ENCODE data around the gene ORAI1.
A peak's percentile ranks its signal among the peaks of the same experiment; 100 is the strongest.
"Not testable (repeated sequence)": the region's sequence is repeated elsewhere in the genome, so short reads cannot be mapped to it uniquely, and the experiment has no call there.

ORAI1 gene

DNA sequence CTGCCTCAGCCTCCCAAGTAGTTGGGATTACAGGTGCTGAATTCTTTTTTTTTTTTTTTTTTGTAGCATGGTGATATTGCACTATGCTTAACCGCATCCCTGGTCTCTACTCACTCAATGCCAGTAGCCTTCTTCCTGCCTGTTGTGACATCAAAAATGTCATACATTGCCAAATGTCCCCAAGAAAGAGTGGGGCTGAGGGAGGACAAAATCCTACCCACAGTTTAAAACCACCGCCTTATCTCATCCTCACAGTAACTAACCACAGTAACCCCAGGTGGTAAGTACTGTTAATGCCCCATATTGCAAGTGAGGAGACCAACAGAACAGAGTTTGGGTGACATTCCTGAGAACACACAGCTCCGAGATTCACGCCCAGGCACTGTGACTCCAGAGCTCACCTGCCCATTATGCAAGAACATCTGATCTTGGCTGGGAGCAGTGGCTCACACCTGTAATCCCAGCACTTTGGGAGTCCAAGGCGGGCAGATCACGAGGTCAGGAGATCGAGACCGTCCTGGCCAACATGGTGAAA, 23.6 kb downstream of the ORAI1 start:
- DNase-seq: no peak

DNA sequence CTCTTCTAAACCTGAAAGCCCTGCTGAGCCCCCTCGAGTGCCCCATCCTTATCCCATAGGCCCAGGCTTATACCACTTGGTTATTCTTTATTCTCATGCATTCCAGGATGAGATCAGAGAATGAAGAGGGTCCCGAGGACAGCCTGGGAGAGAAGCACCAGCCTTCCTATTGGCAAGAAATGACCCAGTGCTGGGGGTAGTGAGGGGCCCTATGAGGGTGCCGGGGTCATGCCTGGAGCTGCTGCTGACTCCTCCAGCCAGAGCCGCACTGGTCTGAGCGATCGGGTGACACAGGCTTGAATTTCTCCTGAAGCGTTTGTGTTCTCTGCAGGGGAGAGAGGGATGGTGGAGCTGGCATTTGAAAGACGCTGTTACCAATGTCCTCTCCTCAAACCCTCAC, 25.0 kb downstream of the ORAI1 start:
- DNase-seq: no peak

DNA sequence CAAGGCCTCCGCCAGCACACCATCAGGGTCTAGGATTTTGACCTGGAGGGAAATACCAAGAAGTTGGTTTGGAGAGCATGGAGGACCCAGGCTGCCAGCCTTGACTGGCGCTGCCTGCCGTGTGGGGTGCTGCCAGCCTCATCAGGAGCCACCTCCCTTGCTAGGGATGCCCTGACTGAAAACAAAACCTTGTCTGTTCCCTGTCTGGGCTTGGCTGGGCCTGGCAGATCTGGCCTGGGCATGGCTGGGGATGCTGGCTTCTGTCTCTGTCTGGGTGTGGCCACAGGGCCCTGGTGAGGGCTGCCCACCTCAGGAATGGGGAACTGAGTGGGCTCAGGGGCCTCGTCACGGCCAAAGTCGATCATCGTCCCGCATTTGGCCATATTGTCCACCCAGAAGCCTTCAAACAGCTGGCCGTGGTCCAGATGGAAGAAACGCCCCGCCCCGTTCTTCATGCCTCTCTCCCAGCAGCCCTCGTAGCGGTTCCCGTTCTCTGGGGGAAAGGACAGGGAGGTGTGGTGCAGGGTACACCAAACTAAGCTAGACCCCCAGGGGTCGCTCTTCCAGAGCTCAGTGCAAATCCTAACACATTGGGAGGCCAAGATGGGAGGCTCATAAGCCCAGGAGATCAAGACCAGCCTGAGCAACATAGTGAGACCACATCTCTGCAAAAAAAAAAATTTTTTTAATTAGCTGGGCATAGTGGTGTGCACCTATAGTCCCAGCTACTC, 26.6 kb downstream of the ORAI1 start:
- no peak for DNase-seq

DNA sequence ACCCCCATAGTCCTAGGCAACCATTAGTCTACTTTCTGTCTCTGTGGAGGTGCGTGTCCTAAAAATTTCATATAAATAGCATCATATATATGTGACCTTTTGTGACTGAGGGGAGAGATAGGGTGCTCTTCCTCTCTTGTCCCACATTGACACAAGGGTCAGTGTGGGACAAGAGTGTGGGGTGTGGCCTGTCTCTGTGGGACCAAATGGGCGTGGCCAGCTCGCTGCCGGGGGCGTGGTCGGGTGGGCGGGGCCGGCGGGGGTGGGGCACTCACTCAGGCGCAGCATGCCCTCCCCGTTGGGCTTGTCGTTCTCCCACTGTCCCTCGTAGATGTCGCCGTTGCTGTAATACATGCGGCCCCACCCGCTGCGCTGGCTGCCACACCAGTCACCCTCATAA, 27.7 kb downstream of the ORAI1 start:
- no peak for DNase-seq

DNA sequence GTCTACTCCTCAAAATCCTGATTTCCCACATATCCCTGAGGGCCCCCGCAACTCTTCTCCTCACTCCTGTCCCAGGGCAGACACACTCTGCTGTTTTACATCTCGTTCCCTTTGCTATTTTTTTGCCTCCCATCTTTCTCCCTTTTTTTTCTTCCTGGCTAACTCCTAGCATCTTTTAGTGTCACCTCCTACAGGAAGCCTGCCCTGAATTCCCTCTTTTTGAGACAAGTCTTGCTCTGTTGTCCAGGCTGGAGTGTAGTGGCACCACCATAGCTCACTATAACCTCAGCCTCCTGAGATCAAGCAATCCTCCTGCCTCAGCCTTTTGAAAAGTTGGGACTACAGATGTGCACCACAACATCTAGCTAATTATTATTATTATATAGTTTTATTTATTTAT, 29.8 kb downstream of the ORAI1 start:
- no peak for DNase-seq

DNA sequence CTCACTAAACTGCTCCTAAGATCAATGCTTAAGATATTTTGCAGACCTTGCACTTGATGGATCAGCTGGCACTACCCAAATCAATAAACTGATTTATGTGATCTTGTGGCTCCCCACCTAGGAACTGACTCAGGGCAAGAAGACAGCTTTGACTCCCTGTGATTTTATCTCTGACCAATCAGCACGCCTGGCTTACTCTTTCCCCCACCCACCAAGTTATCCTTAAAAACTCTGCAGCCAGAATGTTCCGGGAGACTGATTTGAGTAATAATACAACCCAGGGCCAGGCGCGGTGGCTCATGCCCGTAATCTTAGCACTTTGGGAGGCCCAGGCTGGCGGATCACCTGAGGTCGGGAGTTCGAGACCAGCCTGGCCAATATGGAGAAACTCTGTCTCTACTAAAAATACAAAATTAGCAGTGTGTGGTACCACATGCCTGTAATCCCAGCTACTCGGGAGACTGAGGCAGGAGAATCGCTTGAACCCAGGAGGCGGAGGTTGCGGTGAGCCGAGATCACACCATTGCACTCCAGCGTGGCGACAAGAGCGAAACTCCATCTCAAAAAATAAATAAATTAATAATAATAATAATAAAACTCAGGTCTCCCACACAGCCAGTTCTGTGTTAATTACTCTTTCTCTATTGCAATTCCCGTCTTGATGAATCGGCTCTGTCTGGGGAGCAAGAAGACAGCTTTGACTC, 31.1 kb downstream of the ORAI1 start:
- DNase-seq: no peak

DNA sequence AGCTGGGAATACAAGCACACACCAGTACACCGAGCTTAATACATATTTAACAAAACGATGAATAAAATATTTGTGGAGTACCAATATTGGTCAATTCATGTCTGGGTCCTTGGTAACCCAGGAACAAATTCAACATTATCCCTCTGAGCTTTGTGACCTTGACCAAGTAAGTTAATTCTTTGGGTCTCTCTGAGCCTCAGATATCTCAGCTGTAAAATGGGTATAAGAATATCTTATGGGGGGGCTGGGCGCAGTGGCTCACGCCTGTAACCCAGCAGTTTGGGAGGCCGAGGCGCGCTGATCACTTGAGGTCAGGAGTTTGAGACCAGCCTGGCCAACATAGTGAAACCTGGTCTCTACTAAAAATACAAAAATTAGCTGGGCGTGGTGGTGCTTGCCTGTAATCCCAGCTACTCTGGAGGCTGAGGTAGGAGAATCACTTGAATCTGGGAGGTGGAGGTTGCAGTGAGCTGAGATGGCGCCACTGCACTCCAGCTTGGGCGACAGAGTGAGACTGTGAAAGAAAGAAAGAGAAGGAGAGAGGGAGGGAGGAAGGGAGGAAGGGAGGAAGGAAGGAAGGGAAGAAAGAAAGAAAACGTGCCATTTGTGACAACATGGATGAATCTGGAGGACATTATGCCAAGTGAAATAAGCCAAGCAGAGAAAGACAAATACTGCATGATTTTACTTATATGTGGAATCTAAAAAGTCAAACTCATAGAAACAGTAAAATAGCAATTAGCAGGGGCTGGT, 35.2 kb downstream of the ORAI1 start:
- DNase-seq: not testable (repeated sequence)

DNA sequence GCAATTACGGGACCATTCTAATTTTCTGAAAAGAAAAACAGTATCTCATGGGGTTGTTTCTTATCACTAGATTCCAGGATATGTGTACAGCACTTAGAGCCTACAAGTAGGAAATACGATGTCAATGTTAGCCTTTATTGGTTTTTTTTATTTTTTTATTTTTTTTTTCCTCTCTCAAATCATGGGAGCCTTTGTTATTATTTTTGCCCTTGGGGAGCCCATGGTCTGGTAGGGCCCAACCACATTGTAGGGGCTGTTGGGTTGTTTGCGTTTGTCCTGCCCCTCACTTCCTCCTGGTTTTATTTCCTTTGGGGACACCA, 37.2 kb downstream of the ORAI1 start:
- DNase-seq: no peak

DNA sequence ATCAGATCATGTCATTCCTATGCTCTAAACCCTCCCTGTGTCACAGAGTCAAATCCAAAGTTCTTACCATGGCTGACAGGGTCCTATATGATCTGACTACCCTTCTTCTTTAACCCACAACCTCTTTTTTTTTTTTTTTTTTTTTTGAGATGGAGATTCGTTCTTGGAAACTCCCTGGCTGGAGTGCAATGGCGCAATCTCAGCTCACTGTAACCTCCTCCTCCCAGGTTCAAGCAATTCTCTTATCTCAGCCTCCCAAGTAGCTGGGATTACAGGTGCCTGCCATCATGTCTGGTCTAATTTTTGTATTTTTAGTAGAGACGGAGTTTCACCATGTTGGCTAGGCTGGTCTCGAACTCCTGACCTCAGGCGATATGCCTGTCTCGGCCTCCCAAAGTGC, 40.5 kb downstream of the ORAI1 start:
- DNase-seq: not testable (repeated sequence)

DNA sequence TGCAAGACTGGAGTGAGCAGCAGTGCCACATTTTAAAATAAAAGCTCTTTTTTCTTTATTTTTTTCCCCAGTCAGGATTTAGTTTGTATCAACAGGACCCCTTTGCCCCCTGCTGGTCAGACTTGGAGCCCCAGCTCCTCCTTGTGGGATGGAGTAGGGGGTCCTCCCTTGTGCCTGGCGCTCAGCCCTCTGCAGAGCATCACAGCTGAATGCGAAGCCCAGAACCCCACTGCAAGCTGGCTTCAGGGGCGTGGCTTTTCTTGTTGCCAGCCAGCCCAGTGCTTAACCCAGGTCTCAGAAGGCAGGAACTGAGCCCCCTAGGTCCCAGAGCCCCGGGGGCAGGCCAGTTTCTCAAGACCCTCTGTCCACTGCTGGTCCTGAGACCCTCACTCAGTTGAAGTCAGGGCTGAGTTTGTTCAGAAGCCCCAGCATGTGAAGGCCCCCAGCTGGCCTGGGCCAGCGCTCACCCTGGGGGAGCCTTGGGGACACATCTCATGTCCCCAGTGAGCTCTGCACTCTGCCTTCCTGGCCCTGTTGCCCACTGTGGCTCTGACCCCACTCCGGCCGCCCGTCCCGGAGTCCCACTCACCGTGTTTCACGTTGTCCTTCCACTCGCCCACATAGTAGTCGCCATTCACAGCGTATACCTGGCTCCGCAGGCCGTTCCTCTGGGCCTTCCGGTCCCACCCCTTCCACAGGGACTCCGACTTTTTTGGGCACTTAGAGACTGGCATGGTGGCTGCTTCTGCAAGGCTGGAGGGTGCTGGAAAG, 42.6 kb downstream of the ORAI1 start:
- no peak for DNase-seq

DNA sequence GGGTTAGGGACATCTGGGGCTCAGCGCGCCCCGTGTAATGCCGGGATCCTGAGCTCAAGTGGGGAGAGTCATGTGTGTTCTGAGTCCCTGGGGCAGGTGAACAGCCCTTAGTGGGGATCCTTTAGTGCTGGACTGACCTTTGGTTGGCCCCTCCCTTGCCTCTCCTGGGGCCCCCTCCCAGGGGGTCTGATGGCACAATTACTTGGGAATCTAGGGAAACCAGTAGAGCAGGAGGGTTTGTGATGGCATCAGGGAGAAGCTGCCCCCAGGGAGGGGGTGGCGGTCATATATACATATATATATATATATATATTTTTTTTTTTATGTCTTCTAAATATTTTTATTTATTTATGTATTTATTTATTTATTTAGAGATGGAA, 43.2 kb downstream of the ORAI1 start, which contains the start of gene MORN3:
Gene MORN3, minus strand, starts transcription at position 134 of the 380 bp plus-strand sequence. CDS start 171 bp downstream, outside the sequence.
- no peak for DNase-seq

DNA sequence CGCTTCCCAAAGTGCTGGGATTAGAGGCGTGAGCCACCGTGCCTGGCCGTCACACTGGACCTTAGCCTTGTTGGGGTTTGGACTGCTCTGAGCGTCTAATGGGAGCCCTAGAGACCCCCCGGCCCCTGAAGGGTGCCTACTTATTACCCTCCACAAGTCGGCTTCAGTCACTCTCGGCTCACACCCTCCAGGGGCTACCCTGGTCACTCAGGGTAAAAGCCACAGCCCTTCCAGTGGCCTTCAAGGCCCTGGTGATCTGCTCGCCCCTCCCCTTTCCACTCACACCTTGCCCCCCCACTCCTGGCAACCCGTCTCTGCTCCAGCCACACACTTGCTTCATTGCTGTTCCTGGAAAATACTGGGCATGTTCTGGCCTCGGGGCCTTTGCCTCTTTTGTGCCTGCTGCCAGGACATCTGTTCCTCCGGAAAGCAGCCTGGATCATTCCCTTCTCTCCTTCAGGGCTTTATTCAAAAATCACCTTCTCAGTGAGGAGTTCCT, 46.7 kb downstream of the ORAI1 start:
- DNase-seq: peak; percentile 41

DNA sequence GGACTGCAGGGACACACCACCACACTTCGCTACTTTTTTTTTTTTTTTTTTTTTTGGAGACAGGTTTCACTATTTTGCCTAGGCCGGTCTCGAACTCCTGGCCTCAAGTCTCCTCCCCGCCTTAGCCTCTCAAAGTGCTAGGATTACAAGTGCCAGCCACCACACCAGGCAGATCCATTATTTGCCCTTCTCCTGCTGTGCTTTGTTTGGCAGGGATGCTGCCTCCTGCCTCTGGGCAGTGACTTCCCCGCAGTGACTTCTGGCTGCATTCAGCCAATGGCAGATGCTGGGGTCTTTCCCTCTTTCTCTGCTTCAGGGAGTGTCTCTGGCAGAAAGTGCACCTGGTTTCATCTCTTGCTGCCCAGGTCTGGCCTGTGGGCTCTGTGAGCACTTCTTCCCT, 49.9 kb downstream of the ORAI1 start:
- peak; percentile 38 for DNase-seq

DNA sequence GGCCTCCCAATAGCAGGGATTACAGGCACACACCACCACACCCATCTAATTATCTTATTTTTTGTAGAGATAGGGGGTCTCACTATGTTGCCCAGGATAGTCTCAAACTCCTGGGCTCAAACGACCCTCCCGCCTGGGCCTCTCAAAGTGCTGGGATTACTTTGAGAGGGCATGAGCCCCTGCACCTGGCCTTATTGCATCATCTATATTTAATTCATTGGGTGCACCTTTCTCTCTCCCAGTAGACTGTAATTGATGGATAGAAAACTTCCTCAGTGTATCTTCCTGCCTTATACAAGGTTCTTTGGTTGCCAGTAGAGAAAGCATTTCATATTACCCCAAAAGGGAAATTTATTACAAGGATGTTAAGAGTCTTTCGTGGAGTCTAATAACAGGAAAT, 52.0 kb downstream of the ORAI1 start:
- no peak for DNase-seq

DNA sequence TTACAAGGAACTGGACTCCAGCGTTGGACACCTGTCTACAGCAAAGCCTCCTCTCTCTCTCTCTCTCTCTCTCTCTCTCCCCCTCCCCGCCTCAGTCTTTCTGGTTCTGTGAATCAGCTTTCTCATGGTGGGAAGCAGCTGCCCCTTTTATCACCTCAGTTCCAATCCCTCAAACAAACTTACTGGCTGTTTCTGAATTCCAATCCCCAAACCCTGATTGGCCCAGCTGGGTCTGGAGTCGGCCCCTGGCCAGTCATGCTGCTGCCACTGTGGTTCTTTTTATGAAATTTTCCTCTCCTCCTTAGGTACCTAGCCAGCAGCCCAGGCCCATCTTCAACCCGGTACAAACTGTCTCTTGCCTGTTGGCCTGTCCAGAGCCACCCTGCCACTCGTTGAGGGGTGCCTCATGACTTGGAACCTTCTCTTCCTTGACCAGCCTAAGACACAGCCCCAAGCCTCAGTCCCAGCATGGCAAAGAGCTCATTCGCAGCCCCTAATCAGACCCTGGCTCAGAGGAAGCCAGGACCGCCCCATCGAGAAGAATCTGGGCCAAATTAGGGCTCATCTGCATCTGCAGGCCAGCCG, 52.5 kb downstream of the ORAI1 start:
- no peak for DNase-seq

DNA sequence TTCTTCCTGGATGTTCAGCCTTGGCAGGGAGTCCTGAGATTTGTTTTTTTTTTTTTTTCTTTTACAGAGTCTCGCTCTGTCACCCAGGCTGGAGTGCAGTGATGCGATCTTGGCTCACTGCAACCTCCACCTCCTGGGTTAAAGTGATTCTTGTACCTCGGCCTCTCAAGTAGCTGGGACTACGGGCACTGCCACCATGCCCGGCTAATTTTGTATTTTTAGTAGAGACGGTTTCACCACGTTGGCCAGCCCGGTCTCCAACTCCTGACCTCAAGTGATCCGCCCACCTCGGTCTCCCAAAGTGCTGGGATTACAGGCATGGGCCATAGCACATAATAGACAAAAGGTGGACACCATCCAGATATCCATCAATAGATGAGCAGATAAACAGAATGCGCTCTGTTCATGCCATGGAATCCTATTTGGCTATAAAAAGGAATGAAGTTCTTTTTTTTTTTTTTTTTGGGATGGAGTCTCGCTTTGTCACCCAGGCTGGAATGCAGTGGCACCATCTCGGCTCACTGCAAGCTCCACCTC, 53.4 kb downstream of the ORAI1 start:
- DNase-seq: not testable (repeated sequence)

DNA sequence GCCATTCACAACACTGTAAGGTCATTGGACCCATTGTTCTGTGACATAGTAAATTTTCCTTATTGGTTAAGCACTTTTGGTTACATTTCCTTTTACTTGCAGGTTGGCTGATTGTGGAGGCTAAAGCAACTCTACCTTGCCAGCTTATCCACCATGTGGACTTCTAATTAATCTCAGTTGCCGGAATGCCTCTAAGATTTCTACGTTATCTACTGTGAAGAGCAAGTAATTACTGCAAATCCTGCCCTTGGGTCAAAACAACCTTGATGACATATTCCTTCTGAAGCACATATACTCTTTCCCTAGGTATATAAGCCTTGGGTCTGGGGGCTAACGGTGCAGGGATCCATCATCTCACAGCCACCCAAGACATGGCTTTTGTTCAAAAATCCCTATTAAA, 62.6 kb downstream of the ORAI1 start:
- no peak for DNase-seq

DNA sequence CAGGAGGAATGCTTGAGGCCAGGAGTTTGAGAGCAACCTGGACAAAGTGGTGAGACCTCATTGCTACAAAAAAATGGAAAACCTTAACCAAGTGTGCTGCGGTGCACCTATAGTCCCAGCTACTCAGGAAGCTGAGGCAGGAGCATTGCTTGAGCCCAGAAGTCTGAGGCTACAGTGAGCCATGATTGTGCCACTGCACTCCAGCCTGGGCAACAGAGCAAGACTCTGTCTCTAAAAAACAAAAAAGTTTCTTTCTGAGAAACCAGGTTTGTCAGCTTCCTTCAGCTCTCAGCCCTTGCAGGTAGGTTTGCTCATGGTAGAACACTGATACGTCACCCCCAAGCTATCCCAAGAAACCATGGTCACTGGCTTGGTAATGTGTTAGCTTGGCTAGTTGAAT, 63.1 kb downstream of the ORAI1 start:
- DNase-seq: no peak
